MCF 10A (cell line): ENCODE measurements around the gene MAGI3. TPM values are rescaled to one million over a fixed set of nuclear protein-coding genes. Genes with fewer than 3 reads are reported as not detected.

ENCODE experiments used
- Bru-seq: library from RNA; stranded (reverse); fragments of 400-500 nt; gene quantifications from one replicate; lab custom pipeline; 2021; lab: Mats Ljungman, UMichigan
- BruChase-seq, 2 experiments: library from RNA; stranded (reverse); fragments of 400-500 nt; gene quantifications; one replicate each; lab custom pipeline; 2021; lab: Mats Ljungman, UMichigan
- BruUV-seq: library from RNA; stranded (reverse); fragments of 400-500 nt; replicated peaks from 2 replicates; lab custom pipeline; 2021; lab: Mats Ljungman, UMichigan
- CTCF ChIA-PET: fragments of 300-600 bp; sonication (Branson Sonifier 250); formaldehyde crosslinking; extraction: SDS; loops from one replicate; lab custom pipeline; 2021; ENCODE audit warnings: antibody characterized with exemption, inconsistent platforms; lab: Yijun Ruan, JAX
- POLR2A ChIA-PET: fragments of 300-600, 350-650 bp; sonication (Branson Sonifier 250); formaldehyde crosslinking; extraction: SDS; loops from one replicate; lab custom pipeline; 2020; ENCODE audit warnings: antibody characterized with exemption, inconsistent platforms; lab: Yijun Ruan, JAX
- DNase-seq: peaks from one replicate; pipeline ENCODE4 v3.0.0-alpha.2; 2018; ENCODE audit not compliant: unreplicated experiment
- H3K27ac Mint-ChIP-seq: one replicate; pipeline ENCODE4 v1.8.0; 2022; ENCODE audit warnings: mild to moderate bottlenecking, low read depth, mixed read lengths; ENCODE audit not compliant: unreplicated experiment
- H3K27me3 Mint-ChIP-seq: one replicate; pipeline ENCODE4 v1.8.0; 2022; ENCODE audit warnings: mixed read lengths; ENCODE audit not compliant: insufficient read depth, unreplicated experiment
- H3K36me3 Mint-ChIP-seq: one replicate; pipeline ENCODE4 v1.8.0; 2022; ENCODE audit warnings: mild to moderate bottlenecking, moderate library complexity, mixed read lengths; ENCODE audit not compliant: insufficient read depth, unreplicated experiment
- H3K4me1 Mint-ChIP-seq: one replicate; pipeline ENCODE4 v1.8.0; 2022; ENCODE audit warnings: mixed read lengths; ENCODE audit not compliant: insufficient read depth, unreplicated experiment
- H3K4me3 Mint-ChIP-seq: one replicate; pipeline ENCODE4 v1.8.0; 2022; ENCODE audit warnings: mild to moderate bottlenecking, moderate library complexity, mixed read lengths; ENCODE audit not compliant: unreplicated experiment
- H3K9me3 Mint-ChIP-seq: one replicate; pipeline ENCODE4 v1.8.0; 2022; ENCODE audit warnings: mixed read lengths; ENCODE audit not compliant: unreplicated experiment
- intact Hi-C: fragments of 100-400 bp; cut with micrococcal nuclease; formaldehyde crosslinking; loops from 2 replicates; pipeline ENCODE4 v1.14.1; 2022
- long read RNA-seq: library from polyadenylated mRNA; stranded (forward); transcript quantifications from one replicate; pipeline ENCODE4 v2.0.0, GENCODE V29; 2022
- total RNA-seq: library from RNA; stranded (reverse); gene quantifications from 2 replicates; pipeline ENCODE4 v1.2.3, GENCODE V29; 2022
- TF ChIP-seq, protein P1 (sequence below): fragments of 200-600 bp; IDR thresholded peaks from one replicate; pipeline ENCODE4 v1.8.0; 2022; ENCODE audit warnings: antibody characterized with exemption, mild to moderate bottlenecking; ENCODE audit not compliant: unreplicated experiment

Gene MAGI3
- total RNA-seq (12.8 and 14.3 TPM in 2 replicates), Bru-seq, nascent RNA (percentile 69 among the genes with signal in this experiment), BruChase-seq, experiment 1, labeled RNA remaining after a 6-hour chase (percentile 57 among the genes with signal in this experiment), BruChase-seq, experiment 2, labeled RNA remaining after a 2-hour chase (percentile 63 among the genes with signal in this experiment)
- long read RNA-seq, full-length matches to known transcripts = 14 of 22 reads
- long read RNA-seq, partial matches to known transcripts = 4 of 22 reads
- long read RNA-seq, other reads (novel, unspliced or antisense) = 4 of 22 reads

DNA sequence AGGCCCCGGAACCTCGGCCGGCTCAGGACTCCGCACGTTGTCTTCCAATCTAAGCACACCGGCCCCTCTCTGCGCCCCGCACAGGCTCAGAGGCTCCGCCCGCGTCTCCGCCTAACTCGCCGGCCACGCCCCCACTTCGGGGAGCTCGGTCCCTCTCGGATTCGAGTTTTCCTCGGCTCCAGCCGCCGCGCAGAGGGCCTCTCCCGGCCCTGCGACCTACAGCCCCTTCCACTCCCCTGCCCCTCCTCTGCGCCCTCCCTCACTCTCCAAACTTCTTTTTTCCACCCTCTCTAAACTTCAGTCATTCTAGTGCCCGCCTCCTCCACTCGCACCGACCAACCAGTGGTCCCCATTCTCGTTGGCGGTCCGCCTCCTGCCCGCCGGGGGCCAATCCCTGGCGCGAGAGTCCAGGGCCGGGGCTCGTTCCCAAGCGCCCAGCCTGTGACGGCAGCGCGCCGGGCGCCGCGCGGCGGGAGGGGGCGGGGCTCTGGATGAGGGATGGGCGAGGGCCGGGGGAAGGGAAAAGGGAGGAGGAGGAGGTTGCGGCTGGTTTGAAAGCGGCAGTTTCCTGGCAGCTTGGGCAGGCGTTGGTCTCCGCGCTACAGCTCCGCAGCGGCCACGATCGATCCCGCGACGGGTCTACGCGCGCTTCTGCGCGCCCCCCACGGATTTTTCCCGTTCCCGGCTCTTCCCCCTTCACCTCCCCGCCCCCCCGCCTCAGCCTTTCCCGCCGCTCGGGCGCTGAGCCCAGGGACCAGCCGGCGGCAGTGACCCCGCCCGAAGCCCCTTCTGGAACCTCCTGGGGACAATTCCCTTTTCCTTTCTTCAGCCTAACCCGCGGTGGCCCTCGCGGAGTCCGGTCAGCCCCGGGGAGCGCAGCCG, at the start of gene MAGI3:
Gene MAGI3 (plus strand): TSS at position 563 of the 882 bp plus-strand sequence. CDS start 519 bp downstream, outside the sequence.
- DNase-seq = peak; percentile 98
- BruUV-seq = no TSS peak
- Mint-ChIP-seq H3K4me3 (peak within 1 kb of the TSS; percentile 93), H3K27me3 (no peaks in the 10 kb centered on the region), H3K36me3 (no peaks in the 10 kb centered on the region), H3K9me3 (no peaks in the 10 kb centered on the region), H3K4me1 (peaks cover 14% of the 10 kb centered on the region), H3K27ac (peak within 1 kb of the TSS; percentile 76)
- CTCF ChIA-PET = interaction anchor here (1.1 to 4.6 kb wide), 4 partner anchors 61 to 276 kb away, joined by 4 to 66 read pairs (median 12); no protein-coding TSS in a partner anchor
- intact Hi-C loops = loop anchor here (1.0 to 10.0 kb wide), 7 partner anchors 63 to 375 kb away; no protein-coding TSS in a partner anchor
- TF ChIP-seq, protein P1, sequence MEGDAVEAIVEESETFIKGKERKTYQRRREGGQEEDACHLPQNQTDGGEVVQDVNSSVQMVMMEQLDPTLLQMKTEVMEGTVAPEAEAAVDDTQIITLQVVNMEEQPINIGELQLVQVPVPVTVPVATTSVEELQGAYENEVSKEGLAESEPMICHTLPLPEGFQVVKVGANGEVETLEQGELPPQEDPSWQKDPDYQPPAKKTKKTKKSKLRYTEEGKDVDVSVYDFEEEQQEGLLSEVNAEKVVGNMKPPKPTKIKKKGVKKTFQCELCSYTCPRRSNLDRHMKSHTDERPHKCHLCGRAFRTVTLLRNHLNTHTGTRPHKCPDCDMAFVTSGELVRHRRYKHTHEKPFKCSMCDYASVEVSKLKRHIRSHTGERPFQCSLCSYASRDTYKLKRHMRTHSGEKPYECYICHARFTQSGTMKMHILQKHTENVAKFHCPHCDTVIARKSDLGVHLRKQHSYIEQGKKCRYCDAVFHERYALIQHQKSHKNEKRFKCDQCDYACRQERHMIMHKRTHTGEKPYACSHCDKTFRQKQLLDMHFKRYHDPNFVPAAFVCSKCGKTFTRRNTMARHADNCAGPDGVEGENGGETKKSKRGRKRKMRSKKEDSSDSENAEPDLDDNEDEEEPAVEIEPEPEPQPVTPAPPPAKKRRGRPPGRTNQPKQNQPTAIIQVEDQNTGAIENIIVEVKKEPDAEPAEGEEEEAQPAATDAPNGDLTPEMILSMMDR = no peak
- POLR2A ChIA-PET = interaction anchor here (0.6 to 2.9 kb wide), 27 partner anchors 8 to 514 kb away, joined by 3 to 29 read pairs (median 4); partner anchors contain the start of genes AP4B1 and LRIG2

GRCh38 chr1:113353580-113353979, 36.7 kb upstream of the MAGI3 start:
- ChIA-PET CTCF (interaction anchor here (0.7 kb wide), 1 partner anchor 20 kb away, joined by 3 read pairs; no protein-coding TSS in a partner anchor), POLR2A (interaction anchor here (0.7 to 1.4 kb wide), 2 partner anchors 28 to 35 kb away, joined by 3 to 5 read pairs; no protein-coding TSS in a partner anchor)
- BruUV-seq = no TSS peak
- Mint-ChIP-seq H3K27me3 (no peaks in the 10 kb centered on the region), H3K4me3 (no peak overlapping the region), H3K27ac (no peak overlapping the region), H3K9me3 (no peaks in the 10 kb centered on the region), H3K4me1 (peaks cover 8% of the 10 kb centered on the region), H3K36me3 (no peaks in the 10 kb centered on the region)
- intact Hi-C loops = no loop called here
- peak; percentile 23 for DNase-seq
- TF ChIP-seq, protein P1 = no peak

DNA sequence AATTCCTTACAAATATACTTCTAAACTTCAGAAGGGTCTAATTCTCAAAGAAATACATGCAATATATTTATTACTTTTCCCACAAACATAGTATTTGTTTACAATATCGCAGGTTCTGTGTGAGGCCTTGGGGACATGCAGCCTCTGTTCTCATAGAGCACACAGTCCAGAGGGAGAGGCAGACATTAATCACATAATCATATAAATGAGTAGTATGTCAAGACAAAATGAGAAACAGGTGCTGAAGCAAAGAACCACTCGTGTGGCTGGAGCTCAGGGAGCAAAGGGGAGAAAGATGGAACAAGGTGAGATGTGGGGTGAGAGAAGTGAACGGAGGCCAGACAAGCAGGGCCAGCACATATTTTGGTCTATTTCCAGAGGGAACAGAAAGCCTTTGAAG, 26.4 kb upstream of the MAGI3 start:
- Mint-ChIP-seq H3K9me3 (no peaks in the 10 kb centered on the region), H3K36me3 (no peaks in the 10 kb centered on the region), H3K27me3 (no peaks in the 10 kb centered on the region), H3K27ac (no peak overlapping the region), H3K4me1 (no peaks in the 10 kb centered on the region), H3K4me3 (no peak overlapping the region)
- POLR2A ChIA-PET = no interaction called here
- BruUV-seq = no TSS peak
- DNase-seq = no peak
- TF ChIP-seq, protein P1 = no peak
- CTCF ChIA-PET = no interaction called here
- intact Hi-C loops = no loop called here

DNA sequence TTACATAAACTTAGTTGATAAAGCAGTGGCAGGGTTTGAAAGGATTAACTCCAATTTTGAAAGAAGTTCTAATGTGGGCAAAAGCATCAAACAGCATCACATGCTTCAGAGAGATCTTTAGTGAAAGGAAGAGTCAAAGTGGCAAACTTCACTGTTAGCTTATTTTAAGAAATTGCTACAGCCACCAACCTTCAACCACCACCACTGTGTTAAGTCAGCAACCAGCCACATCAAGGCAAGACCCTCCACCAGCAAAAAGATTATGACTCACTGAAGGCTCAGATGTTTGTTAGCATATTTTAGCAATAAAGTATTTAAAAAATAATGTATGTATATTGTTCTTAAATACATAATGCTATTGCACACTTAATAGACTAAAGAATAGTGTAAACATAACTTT, 21.3 kb upstream of the MAGI3 start:
- ChIA-PET CTCF (no interaction called here), POLR2A (no interaction called here)
- H3K36me3 Mint-ChIP-seq = no peaks in the 10 kb centered on the region
- intact Hi-C loops = no loop called here
- no peak overlapping the region for H3K4me3 Mint-ChIP-seq
- no TSS peak for BruUV-seq
- no peak for DNase-seq
- no peaks in the 10 kb centered on the region for H3K9me3 Mint-ChIP-seq
- H3K27ac Mint-ChIP-seq = no peak overlapping the region
- H3K27me3 Mint-ChIP-seq = no peaks in the 10 kb centered on the region
- TF ChIP-seq, protein P1 = no peak
- no peaks in the 10 kb centered on the region for H3K4me1 Mint-ChIP-seq
